ENCODE measurements around the gene FAM149A.

DNA sequence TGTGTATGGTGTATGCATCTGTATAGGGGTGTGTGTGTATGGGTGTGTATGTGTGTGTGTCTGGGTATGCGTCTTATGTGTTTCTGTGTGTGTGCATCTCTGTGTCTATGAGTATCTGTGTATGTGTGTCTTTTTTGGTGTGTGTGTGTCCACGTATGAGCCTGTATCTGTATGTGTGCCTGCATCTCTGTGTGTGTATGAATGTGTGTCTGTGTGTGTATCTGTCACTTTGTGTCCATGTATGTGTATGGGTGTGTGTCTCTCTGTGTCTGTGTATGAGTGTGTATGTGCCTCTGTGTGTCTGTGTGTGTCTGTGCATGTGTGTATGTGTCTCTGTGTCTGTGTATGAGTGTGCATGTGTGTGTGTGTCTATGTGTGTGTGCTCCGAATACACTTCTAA, 24.3 kb downstream of the FAM149A start:
- TF ChIP-seq, protein P1, sequence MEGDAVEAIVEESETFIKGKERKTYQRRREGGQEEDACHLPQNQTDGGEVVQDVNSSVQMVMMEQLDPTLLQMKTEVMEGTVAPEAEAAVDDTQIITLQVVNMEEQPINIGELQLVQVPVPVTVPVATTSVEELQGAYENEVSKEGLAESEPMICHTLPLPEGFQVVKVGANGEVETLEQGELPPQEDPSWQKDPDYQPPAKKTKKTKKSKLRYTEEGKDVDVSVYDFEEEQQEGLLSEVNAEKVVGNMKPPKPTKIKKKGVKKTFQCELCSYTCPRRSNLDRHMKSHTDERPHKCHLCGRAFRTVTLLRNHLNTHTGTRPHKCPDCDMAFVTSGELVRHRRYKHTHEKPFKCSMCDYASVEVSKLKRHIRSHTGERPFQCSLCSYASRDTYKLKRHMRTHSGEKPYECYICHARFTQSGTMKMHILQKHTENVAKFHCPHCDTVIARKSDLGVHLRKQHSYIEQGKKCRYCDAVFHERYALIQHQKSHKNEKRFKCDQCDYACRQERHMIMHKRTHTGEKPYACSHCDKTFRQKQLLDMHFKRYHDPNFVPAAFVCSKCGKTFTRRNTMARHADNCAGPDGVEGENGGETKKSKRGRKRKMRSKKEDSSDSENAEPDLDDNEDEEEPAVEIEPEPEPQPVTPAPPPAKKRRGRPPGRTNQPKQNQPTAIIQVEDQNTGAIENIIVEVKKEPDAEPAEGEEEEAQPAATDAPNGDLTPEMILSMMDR (IDR thresholded peaks at IDR 0.05; ENCODE audit: insufficient read depth, low read length, poor library complexity, severe bottlenecking): no peak
- TF ChIP-seq EZH2phosphoT487 (conservative IDR thresholded peaks at IDR 0.05; ENCODE audit: low read length): no peak
